Measurements from ENCODE around the gene MED12L.
"Not testable (repeated sequence)": the region's sequence is repeated elsewhere in the genome, so short reads cannot be mapped to it uniquely, and the experiment has no call there.

The MED12L gene

DNA sequence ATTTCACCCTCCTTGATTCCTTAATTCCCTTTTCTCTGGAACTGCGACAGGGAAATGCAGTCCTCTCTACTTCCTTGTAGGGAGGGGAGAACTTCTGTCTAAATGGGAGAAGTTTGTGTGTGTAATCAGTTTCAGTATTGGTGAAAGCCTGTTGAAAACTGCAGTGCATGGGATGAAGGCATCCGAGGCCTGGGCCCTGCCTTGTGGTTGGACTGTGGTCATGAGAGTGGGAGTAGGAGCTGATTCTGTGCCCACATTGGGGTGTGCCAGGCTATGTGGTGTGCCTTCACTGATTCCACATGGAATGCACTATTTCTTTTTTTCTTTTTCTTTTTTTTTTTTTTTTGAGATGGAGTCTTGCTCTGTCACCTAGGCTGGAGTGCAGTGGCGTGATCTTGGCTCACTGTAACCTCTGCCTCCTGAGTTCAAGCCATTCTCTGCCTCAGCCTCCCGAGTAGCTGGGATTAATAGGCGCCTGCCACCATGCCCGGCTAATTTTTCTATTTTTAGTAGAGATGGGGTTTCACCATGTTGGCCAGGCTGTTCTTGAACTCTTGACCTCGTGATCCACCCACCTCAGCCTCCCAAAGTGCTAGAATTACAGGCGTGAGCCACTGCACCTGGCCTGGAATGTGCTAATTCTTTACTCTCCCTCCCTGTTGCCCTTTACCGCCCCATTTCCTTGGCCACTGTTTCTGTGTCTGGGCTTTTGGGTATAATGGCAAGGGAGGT, 84.7 kb downstream of the MED12L start:
- not testable (repeated sequence) for H3K9me3 Mint-ChIP-seq, H3K4me3 Mint-ChIP-seq, H3K36me3 Mint-ChIP-seq, H3K27me3 Mint-ChIP-seq
- Mint-ChIP-seq H3K4me1 (peaks cover 48% of the 10 kb centered on the region), H3K27ac (peak overlapping the region; percentile 84)

DNA sequence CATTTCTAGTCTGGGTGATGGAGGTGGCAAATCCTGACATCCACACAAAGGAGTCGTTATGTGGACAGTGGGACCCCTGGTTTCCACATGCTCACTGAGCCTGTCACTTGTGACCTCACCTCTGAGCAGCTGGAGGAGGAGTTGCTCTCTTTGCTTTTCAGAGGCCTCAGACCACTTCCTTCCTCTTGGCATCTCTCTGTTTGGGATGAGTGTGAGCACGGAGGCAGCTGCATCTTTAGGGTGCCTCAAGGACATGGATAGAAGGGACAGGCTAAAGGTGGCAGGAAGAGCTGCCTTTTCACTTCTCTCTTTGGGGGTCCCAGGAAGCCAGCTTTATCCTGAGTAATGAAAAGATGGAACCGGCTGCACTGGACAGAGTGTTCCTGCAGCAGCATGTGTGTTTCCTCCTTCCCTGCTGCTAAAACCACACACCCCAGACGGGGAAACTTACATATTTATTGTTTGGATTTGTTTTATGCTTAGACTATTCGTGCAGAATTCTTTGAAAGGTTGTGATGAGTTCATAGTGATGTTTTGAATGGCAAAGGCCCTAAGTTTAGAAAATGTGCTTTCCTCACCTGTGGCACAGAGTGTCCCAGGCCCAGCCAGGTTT, 85.8 kb downstream of the MED12L start:
- no peaks in the 10 kb centered on the region for H3K9me3 Mint-ChIP-seq
- H3K4me1 Mint-ChIP-seq = peaks cover 48% of the 10 kb centered on the region
- H3K27ac Mint-ChIP-seq = peak overlapping the region; percentile 84
- H3K27me3 Mint-ChIP-seq = no peaks in the 10 kb centered on the region
- H3K4me3 Mint-ChIP-seq = peak overlapping the region; percentile 33
- no peaks in the 10 kb centered on the region for H3K36me3 Mint-ChIP-seq

DNA sequence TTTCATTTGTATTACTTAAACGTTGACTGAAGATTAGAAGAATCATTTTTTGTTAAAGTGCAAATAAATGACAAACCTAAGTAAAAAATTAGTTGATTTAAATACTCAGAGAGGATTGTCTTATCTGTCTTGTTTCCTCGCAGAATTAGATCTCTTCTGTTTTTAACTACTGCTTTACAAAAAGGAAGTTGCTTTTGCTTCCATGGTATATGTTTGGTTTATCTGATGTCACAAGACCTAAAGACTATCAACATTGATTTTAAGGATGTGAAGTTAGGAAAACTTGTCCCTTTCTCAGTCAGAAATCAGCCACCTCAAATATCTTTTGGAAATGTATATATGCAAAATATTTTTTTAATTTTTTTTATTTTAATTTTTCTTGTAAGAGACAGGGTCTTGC, 88.9 kb downstream of the MED12L start:
- H3K27ac Mint-ChIP-seq = no peak overlapping the region
- no peak overlapping the region for H3K4me3 Mint-ChIP-seq
- H3K9me3 Mint-ChIP-seq = no peaks in the 10 kb centered on the region
- no peaks in the 10 kb centered on the region for H3K36me3 Mint-ChIP-seq
- H3K27me3 Mint-ChIP-seq = no peaks in the 10 kb centered on the region
- peaks cover 42% of the 10 kb centered on the region for H3K4me1 Mint-ChIP-seq

DNA sequence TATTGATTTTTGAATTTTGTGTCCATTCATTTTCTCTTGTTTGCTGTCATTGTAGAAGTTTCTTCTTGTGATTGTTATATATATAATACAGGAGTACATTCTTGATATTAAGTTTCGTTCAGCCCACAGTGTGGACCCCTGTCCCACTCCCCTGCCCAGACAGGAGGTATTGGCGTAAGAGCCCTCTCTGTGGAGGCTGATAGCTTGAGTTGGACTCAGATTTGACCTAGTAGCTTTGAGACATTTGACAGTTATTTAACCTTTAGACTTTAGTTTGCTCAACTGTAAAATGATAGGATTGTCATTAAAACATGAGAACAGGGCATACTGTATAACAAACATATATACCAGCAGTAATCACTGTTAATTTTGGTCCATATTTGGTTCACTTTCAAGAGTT, 90.5 kb downstream of the MED12L start:
- H3K9me3 Mint-ChIP-seq = no peaks in the 10 kb centered on the region
- H3K36me3 Mint-ChIP-seq = no peaks in the 10 kb centered on the region
- no peak overlapping the region for H3K27ac Mint-ChIP-seq
- no peaks in the 10 kb centered on the region for H3K27me3 Mint-ChIP-seq
- peaks cover 29% of the 10 kb centered on the region for H3K4me1 Mint-ChIP-seq
- H3K4me3 Mint-ChIP-seq = no peak overlapping the region

DNA sequence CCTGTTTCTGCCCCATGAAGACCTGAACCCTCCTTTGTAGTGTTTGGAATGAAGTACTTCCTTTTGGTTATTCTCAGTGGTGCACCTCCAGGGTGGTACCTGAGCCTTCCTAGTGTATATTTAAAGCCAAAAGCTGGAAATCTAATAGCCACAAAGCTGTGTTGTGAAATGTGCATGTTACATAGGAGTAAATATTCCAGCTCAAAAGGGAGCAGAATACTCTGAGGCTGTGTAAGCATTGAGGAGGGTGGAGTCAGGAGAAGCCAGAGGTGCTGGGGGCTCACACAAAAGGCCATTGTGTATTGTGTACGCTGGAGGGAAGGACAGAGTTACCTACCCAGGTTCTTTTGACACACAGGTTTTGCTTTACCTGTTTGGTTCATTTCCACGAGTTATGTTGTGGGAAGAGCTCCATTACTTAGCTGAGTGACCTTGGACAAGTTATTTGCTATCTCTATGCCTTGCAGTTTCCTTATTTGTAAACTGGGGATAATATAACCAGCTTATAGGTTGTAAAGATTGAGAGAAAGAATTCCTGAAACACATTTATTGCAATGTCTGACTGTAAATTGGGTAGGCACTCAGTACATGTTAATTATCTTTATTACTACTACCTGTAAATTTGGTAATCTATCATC, 92.9 kb downstream of the MED12L start:
- no peak overlapping the region for H3K27ac Mint-ChIP-seq
- no peaks in the 10 kb centered on the region for H3K9me3 Mint-ChIP-seq
- H3K27me3 Mint-ChIP-seq = no peaks in the 10 kb centered on the region
- H3K36me3 Mint-ChIP-seq = no peaks in the 10 kb centered on the region
- no peak overlapping the region for H3K4me3 Mint-ChIP-seq
- H3K4me1 Mint-ChIP-seq = peaks cover 19% of the 10 kb centered on the region

DNA sequence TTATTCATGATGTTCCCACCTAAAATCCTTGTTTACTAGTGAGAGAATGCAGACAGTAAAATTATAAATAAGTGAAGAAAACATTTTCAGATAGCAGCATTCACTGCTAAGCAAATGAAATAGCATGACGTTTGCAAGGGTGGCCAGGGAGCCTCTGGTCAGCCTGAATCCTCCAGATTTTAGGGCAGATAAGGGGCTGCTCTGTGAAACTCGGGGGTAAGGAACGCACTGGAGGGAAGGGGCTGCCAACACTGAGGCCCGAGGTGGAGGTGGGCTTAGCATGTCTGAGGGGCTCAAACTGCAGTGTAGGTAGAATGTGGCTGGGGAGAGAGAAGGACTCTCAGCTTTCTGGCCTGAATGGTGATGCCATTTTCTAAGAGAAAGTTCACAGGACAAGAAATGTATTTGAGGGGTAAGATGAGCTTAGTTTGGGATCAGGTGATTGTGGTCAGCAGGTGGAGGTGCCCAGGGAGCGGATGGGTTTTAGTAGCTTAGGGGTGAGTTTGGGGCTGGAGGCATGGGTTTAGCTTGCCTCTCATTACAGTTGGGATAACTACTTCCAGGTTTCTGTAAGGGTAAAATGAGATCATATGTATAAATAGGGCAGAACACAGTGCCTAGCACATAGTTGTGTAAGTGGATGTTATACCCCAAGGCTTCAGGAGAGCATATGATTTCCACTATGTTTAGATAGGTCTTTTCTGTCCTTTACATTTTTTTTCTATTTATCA, 97.0 kb downstream of the MED12L start:
- Mint-ChIP-seq H3K36me3 (no peaks in the 10 kb centered on the region), H3K27me3 (no peaks in the 10 kb centered on the region), H3K4me3 (no peak overlapping the region), H3K4me1 (peaks cover 31% of the 10 kb centered on the region), H3K27ac (no peak overlapping the region), H3K9me3 (no peaks in the 10 kb centered on the region)

DNA sequence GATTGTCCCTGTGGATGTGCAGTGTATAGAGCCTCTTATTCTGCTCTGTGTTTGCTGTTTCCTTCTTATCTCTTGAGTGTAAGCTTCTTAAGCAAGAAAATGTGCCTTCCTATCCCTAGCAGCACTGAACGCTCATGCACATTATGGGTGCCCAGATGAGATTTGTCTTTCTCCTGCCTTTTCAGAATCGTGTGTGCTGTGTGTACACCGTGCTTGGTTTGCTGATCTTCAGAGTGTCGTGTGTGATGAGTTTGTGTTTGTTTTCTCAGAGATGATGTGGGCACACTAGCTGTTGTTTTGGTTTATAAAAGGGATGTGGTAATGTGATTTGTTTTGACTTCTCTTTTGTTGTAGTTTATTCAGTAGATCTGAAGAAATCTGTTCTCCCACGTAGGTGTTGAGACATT, 97.8 kb downstream of the MED12L start:
- peak overlapping the region; percentile 64 for H3K4me3 Mint-ChIP-seq

DNA sequence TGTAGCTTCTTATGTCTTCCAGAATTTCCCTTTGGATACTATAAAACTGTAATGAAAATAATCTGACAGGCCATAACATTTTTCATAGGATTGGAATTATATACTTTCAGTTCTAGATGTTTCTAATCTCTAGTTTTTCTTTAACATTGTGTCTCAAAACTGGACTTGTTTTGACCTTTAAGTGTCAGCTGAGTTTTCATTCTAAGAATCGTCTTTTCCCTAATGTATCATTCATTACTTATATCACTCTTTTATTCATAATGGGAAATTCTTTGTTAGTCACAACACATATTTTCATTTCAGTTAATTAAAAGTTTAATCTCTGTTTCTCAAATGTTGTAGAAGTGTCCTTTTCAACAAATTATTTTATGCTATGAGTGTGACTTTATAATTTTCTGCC, 105.6 kb downstream of the MED12L start:
- Mint-ChIP-seq H3K4me1 (peaks cover 39% of the 10 kb centered on the region), H3K27ac (peak overlapping the region; percentile 91), H3K9me3 (peaks cover 6% of the 10 kb centered on the region), H3K27me3 (no peaks in the 10 kb centered on the region), H3K36me3 (peaks cover 5% of the 10 kb centered on the region), H3K4me3 (peak overlapping the region; percentile 57)

More for the DNA sequence above, 97.8 kb downstream of the MED12L start:
- no peaks in the 10 kb centered on the region for H3K27me3 Mint-ChIP-seq
- peak overlapping the region; percentile 42 for H3K27ac Mint-ChIP-seq
- peaks cover 31% of the 10 kb centered on the region for H3K4me1 Mint-ChIP-seq
- no peaks in the 10 kb centered on the region for H3K36me3 Mint-ChIP-seq
- H3K9me3 Mint-ChIP-seq = no peaks in the 10 kb centered on the region

DNA sequence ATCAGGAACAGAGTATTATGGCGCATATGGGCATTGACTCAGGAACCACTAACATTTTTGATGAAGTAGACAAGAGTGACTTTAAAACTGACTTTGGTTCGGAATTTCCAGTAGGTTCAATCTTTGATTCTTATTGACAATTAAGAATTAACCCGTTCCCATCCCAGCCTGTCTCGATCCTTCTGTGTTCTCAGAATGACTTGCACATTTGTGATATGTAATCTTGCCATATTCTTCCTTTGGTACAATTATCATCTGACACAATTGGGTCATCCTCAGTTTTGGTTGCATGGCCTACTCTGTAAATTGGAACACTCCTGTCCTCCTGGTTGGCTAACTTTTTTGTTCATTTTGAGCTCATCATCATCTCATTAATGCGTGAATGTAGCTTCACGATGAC, 107.1 kb downstream of the MED12L start:
- Mint-ChIP-seq H3K4me1 (peaks cover 34% of the 10 kb centered on the region), H3K27me3 (no peaks in the 10 kb centered on the region), H3K4me3 (no peak overlapping the region), H3K9me3 (peaks cover 6% of the 10 kb centered on the region), H3K27ac (no peak overlapping the region), H3K36me3 (peaks cover 7% of the 10 kb centered on the region)

DNA sequence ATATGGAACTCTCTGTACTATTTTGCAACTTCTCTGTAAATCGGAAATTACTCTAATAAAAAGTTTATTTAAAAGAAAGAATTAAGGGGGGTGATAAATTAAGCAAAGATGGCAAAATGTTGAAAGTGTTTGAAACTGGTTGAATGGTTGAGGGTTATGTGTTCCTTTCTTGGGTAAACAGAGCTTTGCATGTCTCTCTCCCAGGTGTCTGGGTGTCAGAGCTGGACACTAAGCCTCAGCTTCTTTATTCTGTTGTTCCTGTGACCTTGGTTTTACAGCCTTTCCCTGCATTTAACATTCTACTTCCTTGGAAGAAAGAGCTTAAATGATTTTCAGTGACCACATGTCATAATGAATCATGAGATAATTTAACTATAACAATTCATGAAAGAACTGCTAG, 110.4 kb downstream of the MED12L start:
- no peaks in the 10 kb centered on the region for H3K27me3 Mint-ChIP-seq
- peaks cover 6% of the 10 kb centered on the region for H3K9me3 Mint-ChIP-seq
- H3K4me1 Mint-ChIP-seq = peaks cover 39% of the 10 kb centered on the region
- peaks cover 28% of the 10 kb centered on the region for H3K36me3 Mint-ChIP-seq
- peak overlapping the region; percentile 41 for H3K27ac Mint-ChIP-seq
- no peak overlapping the region for H3K4me3 Mint-ChIP-seq

DNA sequence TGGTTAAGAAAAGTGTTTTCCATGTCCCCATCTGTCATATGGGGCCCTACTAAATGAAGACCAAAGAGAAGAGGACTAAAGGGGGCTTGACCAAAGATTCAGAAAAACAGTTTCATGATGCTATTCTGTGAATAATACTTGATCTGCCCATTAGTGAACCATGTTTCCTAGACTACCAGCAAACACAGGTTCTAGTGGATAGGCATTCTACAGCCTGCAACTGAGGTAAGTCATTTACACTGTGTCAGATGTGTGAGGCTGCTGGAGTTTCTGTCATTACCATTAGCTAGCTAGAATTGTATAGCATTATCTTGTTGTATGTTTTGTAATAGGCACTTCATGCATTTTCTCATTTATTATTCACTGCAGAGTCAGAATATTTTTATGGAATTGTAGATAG, 111.0 kb downstream of the MED12L start:
- peaks cover 39% of the 10 kb centered on the region for H3K4me1 Mint-ChIP-seq
- H3K36me3 Mint-ChIP-seq = peaks cover 28% of the 10 kb centered on the region
- H3K9me3 Mint-ChIP-seq = peaks cover under 1% of the 10 kb centered on the region
- H3K27ac Mint-ChIP-seq = peak overlapping the region; percentile 41
- no peaks in the 10 kb centered on the region for H3K27me3 Mint-ChIP-seq
- H3K4me3 Mint-ChIP-seq = no peak overlapping the region

DNA sequence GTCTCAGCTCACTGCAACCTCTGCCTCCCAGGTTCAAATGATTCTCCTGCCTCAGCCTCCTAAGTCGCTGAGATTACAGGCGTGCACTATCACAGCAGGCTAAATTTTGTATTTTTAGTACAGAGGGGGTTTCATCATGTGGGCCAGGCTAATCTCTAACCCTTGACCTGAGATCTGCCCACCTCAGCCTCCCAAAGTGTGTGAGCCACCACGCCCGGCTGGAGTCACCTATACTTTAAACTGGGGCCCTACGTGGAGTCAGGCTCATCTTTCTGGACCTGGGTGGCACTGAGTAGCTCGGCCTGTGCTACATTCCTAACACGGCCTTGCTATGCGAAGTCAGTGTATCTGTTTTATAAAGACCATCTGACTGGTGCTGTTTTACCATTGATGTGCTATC, 111.8 kb downstream of the MED12L start:
- no peaks in the 10 kb centered on the region for H3K9me3 Mint-ChIP-seq
- H3K4me3 Mint-ChIP-seq = no peak overlapping the region
- H3K4me1 Mint-ChIP-seq = peaks cover 40% of the 10 kb centered on the region
- no peak overlapping the region for H3K27ac Mint-ChIP-seq
- H3K27me3 Mint-ChIP-seq = no peaks in the 10 kb centered on the region
- peaks cover 30% of the 10 kb centered on the region for H3K36me3 Mint-ChIP-seq

DNA sequence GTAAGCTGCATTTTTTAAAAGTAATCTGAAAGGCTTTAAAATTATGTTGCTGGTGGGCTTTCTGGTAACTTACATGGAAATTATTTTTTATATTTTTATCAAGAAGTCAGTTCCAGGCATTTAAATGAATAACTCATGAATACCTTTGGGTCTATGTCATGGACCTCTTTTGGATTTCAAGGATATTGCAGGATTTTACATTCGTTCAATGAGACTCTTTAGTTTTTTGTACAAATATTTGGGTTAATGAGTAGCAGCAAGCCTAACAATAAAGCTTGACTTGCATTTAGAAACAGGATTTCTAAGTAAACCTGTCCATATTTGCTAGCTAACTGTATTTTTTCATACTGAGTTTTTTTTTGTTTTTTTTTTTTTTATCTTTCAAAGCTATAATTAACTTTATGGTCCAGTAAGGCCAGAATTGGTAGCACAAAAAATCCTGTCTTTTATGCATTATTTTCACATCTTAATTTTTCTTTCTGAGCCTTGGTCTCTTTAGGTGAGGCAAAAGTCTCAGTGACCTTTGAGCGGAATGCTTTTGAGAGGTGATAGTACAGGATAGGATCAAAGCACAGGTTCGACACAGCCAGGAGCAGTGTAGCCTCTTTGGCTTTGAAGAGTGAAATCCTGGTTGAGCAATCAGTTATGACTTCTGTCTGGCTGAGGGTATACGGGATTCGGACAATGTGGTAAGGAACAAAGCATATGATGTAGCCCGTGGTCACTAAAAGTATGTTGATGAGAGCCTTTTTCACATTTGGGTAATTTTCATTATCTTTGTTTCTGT, 112.7 kb downstream of the MED12L start:
- H3K27me3 Mint-ChIP-seq = no peaks in the 10 kb centered on the region
- no peak overlapping the region for H3K27ac Mint-ChIP-seq
- H3K9me3 Mint-ChIP-seq = no peaks in the 10 kb centered on the region
- peaks cover 40% of the 10 kb centered on the region for H3K4me1 Mint-ChIP-seq
- peak overlapping the region; percentile 89 for H3K4me3 Mint-ChIP-seq
- H3K36me3 Mint-ChIP-seq = peaks cover 30% of the 10 kb centered on the region

DNA sequence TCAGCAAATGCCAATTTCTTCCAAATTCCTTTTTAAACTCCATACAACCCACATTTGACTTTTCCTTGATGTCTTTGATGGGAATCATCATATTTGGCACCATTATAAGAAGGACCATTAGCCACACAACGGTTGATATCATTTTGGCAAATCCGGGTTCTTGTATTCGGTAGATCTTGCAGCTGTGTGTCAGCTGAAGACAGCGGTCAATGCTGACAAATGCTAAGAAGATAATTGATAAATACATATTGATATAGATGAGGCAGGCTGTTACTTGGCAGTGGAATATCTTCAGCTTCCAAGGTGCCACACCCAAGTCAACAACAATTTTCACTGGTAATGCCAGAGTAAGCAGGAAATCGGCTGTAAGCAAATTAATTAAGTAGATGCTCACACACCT, 113.4 kb downstream of the MED12L start:
- Mint-ChIP-seq H3K27me3 (no peaks in the 10 kb centered on the region), H3K27ac (peak overlapping the region; percentile 100), H3K9me3 (no peaks in the 10 kb centered on the region), H3K36me3 (peaks cover 30% of the 10 kb centered on the region), H3K4me1 (peaks cover 42% of the 10 kb centered on the region), H3K4me3 (peak overlapping the region; percentile 89)

Data from activated naive CD4-positive, alpha-beta T cell treated with anti-CD3 and anti-CD28 coated beads, Interleukin-2, amount 50 U/mL, for 24 hours (primary cell).